ENCODE data around the gene ZNF200.

Gene ZNF200

GRCh38 chr16:3175157-3176093 lies 59.5 kb downstream of the ZNF200 start:
- no peak for DNase-seq (ENCODE audit: low read depth in 2 of 2)

- no peak for DNase-seq (ENCODE audit: low read depth in 2 of 2)
These were observed 60.3 kb downstream of the ZNF200 start for GRCh38 chr16:3174618-3175148.

- no peak for DNase-seq (ENCODE audit: low read depth in 2 of 2)
These were observed 60.9 kb downstream of the ZNF200 start for GRCh38 chr16:3173892-3174617.
